NCI-H1105 (cell line): ENCODE results near the gene LPP.
"Not testable (repeated sequence)": the region's sequence is repeated elsewhere in the genome, so short reads cannot be mapped to it uniquely, and the experiment has no call there.

Experiments used
- DNase-seq: peaks from one replicate; lab custom pipeline; 2025; lab: John Stamatoyannopoulos, UW

LPP gene

GRCh38 chr3:188154014-188154808, at the start of gene LPP:
Gene LPP, plus strand, starts transcription at chr3:188154157. Its CDS starts 251,964 bp downstream, at chr3:188406121.
- DNase-seq = peak; percentile 78

- DNase-seq = no peak
Measured at GRCh38 chr3:188106006-188106405, 48.0 kb upstream of the LPP start.

GRCh38 chr3:188106454-188106853, 47.5 kb upstream of the LPP start:
- no peak for DNase-seq

- DNase-seq = no peak
Measured at GRCh38 chr3:188106887-188107830, 46.8 kb upstream of the LPP start.

- DNase-seq = no peak
Measured at GRCh38 chr3:188108703-188109412, 45.1 kb upstream of the LPP start.

GRCh38 chr3:188111002-188111584, 42.9 kb upstream of the LPP start:
- no peak for DNase-seq

GRCh38 chr3:188113756-188114155, 40.2 kb upstream of the LPP start:
- no peak for DNase-seq

GRCh38 chr3:188119846-188120245, 34.1 kb upstream of the LPP start:
- no peak for DNase-seq

GRCh38 chr3:188122571-188123169, 31.3 kb upstream of the LPP start:
- DNase-seq = no peak

GRCh38 chr3:188123170-188123905, 30.6 kb upstream of the LPP start:
- DNase-seq = no peak

- no peak for DNase-seq
Measured at GRCh38 chr3:188124184-188124583, 29.8 kb upstream of the LPP start.

- no peak for DNase-seq
Measured at GRCh38 chr3:188125076-188125475, 28.9 kb upstream of the LPP start.

- no peak for DNase-seq
Measured at GRCh38 chr3:188126276-188126675, 27.7 kb upstream of the LPP start.

GRCh38 chr3:188126934-188127333, 27.0 kb upstream of the LPP start:
- no peak for DNase-seq

GRCh38 chr3:188128905-188129304, 25.1 kb upstream of the LPP start:
- DNase-seq = no peak

- not testable (repeated sequence) for DNase-seq
Measured at GRCh38 chr3:188131023-188131422, 22.9 kb upstream of the LPP start.

- no peak for DNase-seq
Measured at GRCh38 chr3:188133219-188133618, 20.7 kb upstream of the LPP start.

- DNase-seq = no peak
Measured at GRCh38 chr3:188133646-188134045, 20.3 kb upstream of the LPP start.

GRCh38 chr3:188134079-188134478, 19.9 kb upstream of the LPP start:
- DNase-seq = no peak

- DNase-seq = no peak
Measured at GRCh38 chr3:188134856-188135255, 19.1 kb upstream of the LPP start.

- no peak for DNase-seq
Measured at GRCh38 chr3:188135271-188135670, 18.7 kb upstream of the LPP start.
